GM23338 (cell line): ENCODE measurements around the gene OR2L2. TPM values are rescaled to one million over a fixed set of nuclear protein-coding genes. Genes with fewer than 3 reads are reported as not detected.

ENCODE experiments used
- ATAC-seq: fragments of 200-7000 bp; cut with Tn5 transposase; 3 replicates; pipeline ENCODE4 v1.9.1; 2020
- DNase-seq: peaks from one replicate; pipeline ENCODE4 v3.0.0-alpha.2; 2015; ENCODE audit warnings: low spot score
- H2AFZ ChIP-seq: fragments of 200-600 bp; sonication (generic); 2 replicates; pipeline ENCODE4 v1.8.0; 2016; ENCODE audit warnings: antibody characterized with exemption, mild to moderate bottlenecking, moderate library complexity
- H3F3A ChIP-seq: fragments of 200-600 bp; sonication (generic); replicated peaks from 2 replicates; pipeline ENCODE4 v1.8.0; 2017; ENCODE audit warnings: antibody characterized with exemption, mixed run types, low read depth
- H3K27ac ChIP-seq: fragments of 200-600 bp; sonication (generic); 2 replicates; pipeline ENCODE4 v1.6.1; 2016; ENCODE audit warnings: low read depth
- H3K27me3 ChIP-seq: fragments of 200-600 bp; sonication (generic); 2 replicates; pipeline ENCODE4 v1.8.0; 2016; ENCODE audit warnings: mild to moderate bottlenecking, mixed run types, moderate library complexity; ENCODE audit not compliant: insufficient read depth
- H3K36me3 ChIP-seq: fragments of 200-600 bp; sonication (generic); 2 replicates; pipeline ENCODE4 v1.8.0; 2016; ENCODE audit warnings: mild to moderate bottlenecking; ENCODE audit not compliant: insufficient read depth
- H3K4me1 ChIP-seq: fragments of 200-600 bp; sonication (generic); 2 replicates; pipeline ENCODE4 v1.8.0; 2016; ENCODE audit warnings: mild to moderate bottlenecking, moderate library complexity; ENCODE audit not compliant: insufficient read depth
- H3K4me2 ChIP-seq: fragments of 200-600 bp; sonication (generic); 2 replicates; pipeline ENCODE4 v1.7.1; 2017; ENCODE audit warnings: mixed run types
- H3K4me3 ChIP-seq: fragments of 200-600 bp; sonication (generic); 2 replicates; pipeline ENCODE4 v1.6.1; 2016; ENCODE audit warnings: mixed run types
- H3K79me2 ChIP-seq: fragments of 200-600 bp; sonication (generic); replicated peaks from 2 replicates; pipeline ENCODE4 v1.8.0; 2017; ENCODE audit warnings: mild to moderate bottlenecking; ENCODE audit not compliant: insufficient read depth
- H3K9me2 ChIP-seq: fragments of 200-600 bp; sonication (generic); 2 replicates; pipeline ENCODE4 v1.8.0; 2017; ENCODE audit not compliant: insufficient read depth
- H4K20me1 ChIP-seq: fragments of 200-600 bp; sonication (generic); replicated peaks from 2 replicates; pipeline ENCODE4 v1.8.0; 2017; ENCODE audit warnings: mild to moderate bottlenecking; ENCODE audit not compliant: insufficient read depth
- H3K27ac Mint-ChIP-seq: 2 replicates; pipeline ENCODE4 v1.8.0; 2020; ENCODE audit warnings: inconsistent platforms, mild to moderate bottlenecking, moderate library complexity, mixed read lengths
- H3K27me3 Mint-ChIP-seq: 3 replicates; pipeline ENCODE4 v1.8.0; 2022; ENCODE audit warnings: low read depth, mild to moderate bottlenecking, moderate library complexity, mixed read lengths, inconsistent platforms; ENCODE audit not compliant: insufficient read depth, poor library complexity
- H3K36me3 Mint-ChIP-seq: 3 replicates; pipeline ENCODE4 v1.8.0; 2021; ENCODE audit warnings: low read depth, mild to moderate bottlenecking, inconsistent platforms, moderate library complexity, mixed read lengths
- H3K4me1 Mint-ChIP-seq: 3 replicates; pipeline ENCODE4 v1.8.0; 2020; ENCODE audit warnings: mild to moderate bottlenecking, inconsistent platforms, mixed read lengths
- H3K4me3 Mint-ChIP-seq: 3 replicates; pipeline ENCODE4 v1.8.0; 2021; ENCODE audit warnings: moderate library complexity, mild to moderate bottlenecking, inconsistent platforms, mixed read lengths
- H3K9me3 Mint-ChIP-seq: 3 replicates; pipeline ENCODE4 v1.8.0; 2020; ENCODE audit warnings: moderate library complexity, mild to moderate bottlenecking, inconsistent platforms, mixed read lengths
- CTCF ChIP-seq, 2 experiments: fragments of 200-600 bp in 1 of 2; sonication (generic) in 1 of 2; conservative IDR thresholded peaks; 2 replicates each; pipeline versions ENCODE4 v1.5.1 to v1.6.1; 2016 to 2017; ENCODE audit warnings: antibody characterized with exemption in 2 of 2, low read depth in 2 of 2, mild to moderate bottlenecking in 2 of 2, moderate library complexity in 1 of 2
- ETS1 ChIP-seq: IDR thresholded peaks from 2 replicates; pipeline ENCODE4 v1.6.1; 2016; ENCODE audit warnings: antibody characterized with exemption
- EZH2 ChIP-seq: fragments of 200-600 bp; sonication (generic); IDR thresholded peaks from one replicate; pipeline ENCODE4 v1.8.0; 2017; ENCODE audit warnings: antibody characterized with exemption, mild to moderate bottlenecking, low read depth; ENCODE audit not compliant: unreplicated experiment
- EZH2phosphoT487 ChIP-seq: fragments of 200-600 bp; sonication (generic); IDR thresholded peaks from one replicate; pipeline ENCODE4 v1.8.1; 2018; ENCODE audit warnings: antibody characterized with exemption; ENCODE audit not compliant: unreplicated experiment
- JUNB ChIP-seq: IDR thresholded peaks from one replicate; pipeline ENCODE4 v1.6.1; 2016; ENCODE audit warnings: antibody characterized with exemption; ENCODE audit not compliant: unreplicated experiment
- NANOG ChIP-seq: IDR thresholded peaks from 2 replicates; pipeline ENCODE4 v1.6.1; 2016; ENCODE audit warnings: antibody characterized with exemption, borderline replicate concordance
- POLR2AphosphoS5 ChIP-seq: IDR thresholded peaks from 2 replicates; pipeline ENCODE4 v1.6.1; 2016; ENCODE audit warnings: antibody characterized with exemption, low read depth
- REST ChIP-seq: IDR thresholded peaks from one replicate; pipeline ENCODE4 v1.6.1; 2018; ENCODE audit warnings: antibody characterized with exemption; ENCODE audit not compliant: unreplicated experiment
- ZNF114 ChIP-seq: fragments of 250-450 bp; sonication (Bioruptor Pico); IDR thresholded peaks from 2 replicates; pipeline ENCODE4 v1.5.0; 2020; ENCODE audit warnings: mild to moderate bottlenecking, moderate library complexity
- ZNF331 ChIP-seq: fragments of 250-450 bp; sonication (Bioruptor Pico); IDR thresholded peaks from 2 replicates; pipeline ENCODE4 v1.5.0; 2020; ENCODE audit warnings: low read depth, mild to moderate bottlenecking, moderate library complexity
- polyA plus RNA-seq: library from polyadenylated mRNA; unstranded; fragments of >200 nt; fragmentation: Nextera tagmentation; extraction: Ambion mirVana; gene quantifications from 2 replicates; pipeline ENCODE4 v1.2.1, GENCODE V29; 2016
- total RNA-seq: library from RNA; depleted of rRNA; stranded (reverse); fragments of >200 nt; shearing (Covaris generic); gene quantifications from 2 replicates; pipeline ENCODE4 v1.2.3, GENCODE V29; 2014

OR2L2 gene
- total and polyA plus RNA-seq, 2 experiments from 2014 or later, result 0.06 to 0.07 TPM

- Histone ChIP-seq H2AFZ (no peak overlapping the region), H3K4me3 (no peak overlapping the region), H3K27me3 (no peaks in the 10 kb centered on the region), H3K36me3 (no peaks in the 10 kb centered on the region), H3K27ac (no peak overlapping the region), H3K4me1 (no peaks in the 10 kb centered on the region), H3K9me2 (no peaks in the 10 kb centered on the region), H4K20me1 (no peaks in the 10 kb centered on the region), H3K79me2 (no peaks in the 10 kb centered on the region), H3K4me2 (no peak overlapping the region), H3F3A (no peaks in the 10 kb centered on the region)
- Mint-ChIP-seq H3K4me3 (no peak overlapping the region), H3K27ac (no peak overlapping the region), H3K36me3 (peaks cover 21% of the 10 kb centered on the region), H3K9me3 (peaks cover 77% of the 10 kb centered on the region), H3K27me3 (no peaks in the 10 kb centered on the region), H3K4me1 (no peaks in the 10 kb centered on the region)
- no peak for TF ChIP-seq NANOG
- no peak for TF ChIP-seq POLR2AphosphoS5
- TF ChIP-seq EZH2phosphoT487, result no peak
- no peak for TF ChIP-seq ZNF331 (CRISPR knock-in tag)
- no peak for TF ChIP-seq EZH2
- TF ChIP-seq ZNF114 (CRISPR knock-in tag), result no peak
- no peak for TF ChIP-seq REST
- TF ChIP-seq JUNB, result no peak
- no peak for TF ChIP-seq CTCF (conservative IDR thresholded peaks at IDR 0.05; ENCODE audit: low read depth in 2 of 2)
- ATAC-seq (no peak), DNase-seq (no peak)
Observed at GRCh38 chr1:248045209-248045608, 15.3 kb downstream of the OR2L2 start.

- Histone ChIP-seq H4K20me1 (no peaks in the 10 kb centered on the region), H3K27ac (no peak within 1 kb of the TSS), H3F3A (no peaks in the 10 kb centered on the region), H3K4me1 (no peaks in the 10 kb centered on the region), H3K4me2 (no peak within 1 kb of the TSS), H3K4me3 (no peak within 1 kb of the TSS), H3K79me2 (no peaks in the 10 kb centered on the region), H3K9me2 (no peaks in the 10 kb centered on the region), H2AFZ (no peak within 1 kb of the TSS), H3K27me3 (no peaks in the 10 kb centered on the region), H3K36me3 (peaks cover 5% of the 10 kb centered on the region; the same call in 1 of the 2 replicates)
- peaks cover 21% of the 10 kb centered on the region; the same call in 2 of the 3 replicates for H3K36me3 Mint-ChIP-seq
- no peaks in the 10 kb centered on the region for H3K4me1 Mint-ChIP-seq
- no peak within 1 kb of the TSS for H3K4me3 Mint-ChIP-seq
- no peak for DNase-seq
- ATAC-seq, result no peak
- H3K27me3 Mint-ChIP-seq, result no peaks in the 10 kb centered on the region
- no peak within 1 kb of the TSS for H3K27ac Mint-ChIP-seq
- H3K9me3 Mint-ChIP-seq, result peaks cover 75% of the 10 kb centered on the region
- no peak for TF ChIP-seq CTCF (conservative IDR thresholded peaks at IDR 0.05; ENCODE audit: low read depth in 2 of 2)
- TF ChIP-seq ZNF114 (CRISPR knock-in tag), result no peak
- TF ChIP-seq ETS1, result no peak
- no peak for TF ChIP-seq JUNB
- TF ChIP-seq ZNF331 (CRISPR knock-in tag), result no peak
- TF ChIP-seq POLR2AphosphoS5, result no peak
Observed at GRCh38 chr1:248046536-248046935, 16.7 kb downstream of the OR2L2 start, which contains the start of gene OR2L3. Gene OR2L3 (plus strand): TSS chr1:248046836. CDS start chr1:248060682, 13,846 bp downstream.
